HG03064 (cell line): Measurements from ENCODE around the gene RAB21.
A peak's percentile ranks its signal among the peaks of the same experiment; 100 is the strongest.

Source experiments
- ATAC-seq: cut with Tn5 transposase; IDR thresholded peaks from one replicate; pipeline ENCODE4 v1.9.1; 2021; ENCODE audit warnings: low read depth; ENCODE audit not compliant: unreplicated experiment

The RAB21 gene, protein sequence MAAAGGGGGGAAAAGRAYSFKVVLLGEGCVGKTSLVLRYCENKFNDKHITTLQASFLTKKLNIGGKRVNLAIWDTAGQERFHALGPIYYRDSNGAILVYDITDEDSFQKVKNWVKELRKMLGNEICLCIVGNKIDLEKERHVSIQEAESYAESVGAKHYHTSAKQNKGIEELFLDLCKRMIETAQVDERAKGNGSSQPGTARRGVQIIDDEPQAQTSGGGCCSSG

GRCh38 chr12:71754461-71755145, at the start of gene RAB21:
RAB21 (plus strand) TSS chr12:71754863; CDS start chr12:71755130, 267 bp downstream.
- ATAC-seq: peak; percentile 98

DNA sequence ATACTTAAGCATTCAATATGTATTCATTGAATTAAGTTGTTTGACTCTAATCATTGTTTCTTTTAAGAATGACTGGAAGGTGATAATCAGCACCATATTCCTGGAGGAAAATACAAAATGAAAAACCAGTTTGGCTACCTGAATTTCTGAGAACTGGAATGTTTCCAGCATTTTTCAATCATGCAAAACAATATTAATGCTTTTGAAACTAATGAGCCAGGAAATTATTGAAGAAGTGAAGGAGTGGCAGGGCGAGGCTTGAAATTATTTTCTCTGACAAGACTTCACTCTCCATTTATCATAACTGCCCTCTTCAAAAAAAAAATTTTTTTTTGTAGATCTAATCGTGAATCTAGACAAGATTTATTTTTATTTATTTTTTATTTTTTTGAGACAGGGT, 49.7 kb upstream of the RAB21 start:
- ATAC-seq: no peak

DNA sequence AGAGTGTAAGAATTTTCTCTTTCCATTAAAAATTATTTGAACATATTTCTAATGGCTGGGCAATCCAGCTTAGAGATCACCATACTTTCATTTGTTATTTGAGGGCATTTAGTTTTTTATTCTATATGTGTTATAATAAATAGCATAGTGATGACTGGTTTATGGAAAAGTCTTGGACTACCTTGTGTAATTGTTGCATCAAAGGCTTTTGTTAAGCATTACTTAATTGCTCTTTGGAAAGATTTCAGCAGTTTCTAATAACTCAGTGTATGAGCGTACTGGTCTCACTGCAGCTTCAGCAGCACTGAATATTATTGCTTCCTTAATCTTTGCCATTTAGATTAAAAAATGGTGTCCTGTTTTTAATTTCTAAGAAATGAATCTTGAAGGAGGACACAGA, 46.0 kb upstream of the RAB21 start:
- ATAC-seq: no peak

DNA sequence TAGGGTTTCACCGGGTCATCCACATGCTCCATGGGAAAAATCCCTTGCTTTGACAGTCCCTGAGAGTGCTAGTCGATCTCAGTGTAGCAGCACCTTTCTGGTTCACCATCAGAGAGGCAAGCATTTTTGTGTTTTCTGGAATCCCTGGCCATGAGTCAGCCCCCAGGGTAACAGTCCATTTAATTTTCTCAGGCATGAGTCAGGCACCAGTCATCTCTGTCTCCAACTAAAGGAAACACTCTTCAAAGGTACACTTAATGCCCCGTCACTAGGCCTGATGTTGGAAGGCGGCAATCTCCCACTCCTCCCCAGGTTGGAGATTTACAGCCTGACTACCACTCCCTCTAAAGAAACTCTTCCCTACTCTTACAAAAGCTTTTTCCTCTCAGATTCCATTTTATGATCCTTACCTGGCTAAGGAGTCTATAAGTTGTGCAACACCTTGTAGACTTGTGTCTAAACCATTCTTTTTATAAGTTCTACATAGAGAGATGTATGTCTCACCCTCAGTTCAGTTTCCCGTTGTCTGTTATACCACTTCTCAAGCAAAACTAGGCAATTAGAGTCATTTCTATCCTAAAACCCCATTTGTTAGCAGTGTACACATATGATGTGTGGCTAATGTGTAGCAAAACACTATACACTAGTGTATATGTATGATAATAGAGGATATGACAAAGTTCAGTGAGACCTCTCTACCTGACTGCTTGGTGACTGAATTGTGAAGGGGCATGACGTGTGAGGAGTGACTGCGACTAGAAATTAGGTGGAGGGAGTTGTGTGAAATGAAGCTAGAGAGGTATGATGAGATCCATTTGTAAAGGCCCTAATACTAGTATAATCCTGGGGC, 44.2 kb upstream of the RAB21 start:
- no peak for ATAC-seq

DNA sequence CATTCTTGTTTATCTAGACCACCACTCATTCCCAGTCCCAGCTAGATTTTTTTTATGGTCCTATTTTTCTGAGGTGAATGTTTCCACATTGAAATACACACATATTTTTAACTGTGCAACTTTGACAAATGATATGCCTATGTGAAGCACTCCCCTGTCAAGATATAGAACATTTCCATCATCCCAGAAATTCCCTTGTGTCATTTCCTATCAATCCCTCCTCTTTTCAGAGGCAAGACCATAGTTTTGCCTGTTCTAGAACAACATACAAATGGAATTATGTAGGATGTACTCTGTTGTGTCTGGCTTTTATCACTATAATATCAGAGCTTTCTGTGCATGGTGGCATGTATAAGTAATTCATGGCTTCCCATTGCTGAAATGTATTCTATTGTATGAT, 36.1 kb upstream of the RAB21 start:
- no peak for ATAC-seq

GRCh38 chr12:71719647-71720370, 34.9 kb upstream of the RAB21 start:
- ATAC-seq: no peak

GRCh38 chr12:71721783-71722505, 32.7 kb upstream of the RAB21 start:
- ATAC-seq: no peak

- ATAC-seq: no peak
These were observed 29.7 kb upstream of the RAB21 start for GRCh38 chr12:71725011-71725410.

- no peak for ATAC-seq
These were observed 28.1 kb upstream of the RAB21 start for GRCh38 chr12:71726548-71726947.

DNA sequence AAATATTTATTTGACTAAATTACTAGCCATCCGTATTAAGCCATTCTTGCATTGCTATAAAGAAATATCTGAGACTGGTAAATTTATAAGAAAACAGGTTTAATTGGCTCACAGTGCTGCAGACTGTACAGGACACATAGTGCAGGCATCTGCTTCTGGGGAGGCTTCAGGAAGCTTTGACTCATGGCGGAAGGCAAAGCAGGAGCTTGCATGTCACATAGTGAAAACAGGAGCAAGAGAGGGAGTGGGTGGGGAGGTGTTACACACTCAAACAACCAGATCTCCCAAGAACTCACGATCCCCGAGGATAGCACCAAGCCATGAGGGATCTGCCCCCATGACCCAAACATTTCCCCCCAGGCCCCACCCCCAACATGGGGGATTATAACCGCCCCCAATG, 26.7 kb upstream of the RAB21 start:
- ATAC-seq: no peak

DNA sequence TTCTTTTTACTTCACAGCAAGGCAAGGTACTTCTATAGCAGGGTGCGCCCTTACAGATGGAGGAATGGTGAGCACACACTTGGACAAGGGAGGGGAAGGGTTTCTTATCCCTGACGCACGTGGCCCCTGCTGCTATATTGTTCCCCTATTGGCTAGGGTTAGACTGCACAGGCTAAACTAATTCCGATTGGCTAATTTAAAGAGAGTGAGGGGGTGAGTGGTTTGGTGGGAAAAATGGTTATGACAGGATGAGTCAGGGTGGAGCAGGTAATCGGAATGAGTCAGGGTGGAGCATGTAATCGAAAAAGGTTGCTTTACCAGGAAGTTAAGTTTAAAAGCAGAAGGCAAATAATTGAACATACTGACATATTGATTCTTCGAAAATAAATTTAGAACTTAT, 23.7 kb upstream of the RAB21 start:
- no peak for ATAC-seq

DNA sequence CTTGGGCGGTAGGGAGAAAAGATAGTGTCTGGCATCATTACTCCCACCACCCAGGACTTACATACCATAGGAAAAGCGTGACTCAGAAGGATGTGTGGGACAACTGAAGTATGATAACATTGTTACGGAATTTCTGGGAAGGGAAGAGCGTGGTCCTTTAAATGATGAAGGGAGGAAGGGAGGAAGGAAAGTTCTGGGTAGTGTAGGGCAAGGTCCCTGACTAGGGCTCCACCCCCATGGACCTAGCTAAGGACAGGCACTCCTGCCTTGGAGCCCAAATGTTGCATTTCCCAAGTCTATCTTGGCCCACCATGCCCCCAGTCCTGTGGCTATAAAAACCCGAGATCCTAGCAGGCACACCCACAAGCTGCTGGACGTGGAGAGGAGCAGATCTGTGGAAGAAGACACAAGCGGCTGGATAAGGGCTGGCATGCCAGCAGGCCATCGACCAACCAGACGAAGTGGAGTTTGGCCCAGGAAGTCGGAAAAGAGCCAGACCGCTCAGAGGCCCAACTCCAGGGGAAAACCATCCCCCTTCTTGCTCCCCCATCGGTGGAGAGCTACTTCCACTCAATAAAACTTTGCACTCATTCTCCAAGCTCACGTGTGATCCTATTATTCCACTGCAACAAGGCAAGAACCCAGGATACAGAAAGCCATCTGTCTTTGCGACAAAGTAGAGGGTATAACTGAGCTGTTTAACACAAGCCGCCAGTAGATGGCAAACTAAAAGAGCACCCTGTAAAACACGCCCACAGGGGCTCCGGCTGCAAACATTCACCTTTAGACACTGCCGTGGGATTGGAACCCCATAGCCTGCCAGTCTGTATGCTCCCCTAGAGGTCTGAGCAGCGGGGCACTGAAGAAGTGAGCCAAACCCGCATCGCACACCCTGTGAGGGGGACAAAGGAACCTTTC, 23.0 kb upstream of the RAB21 start:
- no peak for ATAC-seq

DNA sequence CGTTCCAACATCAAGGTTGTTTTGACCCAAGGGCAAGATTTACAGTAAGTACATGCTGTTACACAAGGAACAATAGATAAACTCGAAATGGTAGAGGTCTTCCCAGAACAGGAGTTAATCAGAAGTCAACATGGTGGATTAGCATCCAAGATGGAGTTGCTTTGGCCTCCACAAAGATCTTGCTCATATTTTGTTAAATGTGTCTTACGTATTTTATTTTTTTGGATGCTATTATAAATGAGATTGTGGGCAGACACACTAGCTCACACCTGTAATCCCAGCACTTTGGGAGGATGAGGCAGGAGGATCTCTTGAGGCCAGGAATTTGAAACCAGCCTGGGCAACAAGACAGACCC, 22.3 kb upstream of the RAB21 start:
- no peak for ATAC-seq

- no peak for ATAC-seq
These were observed 17.5 kb upstream of the RAB21 start for GRCh38 chr12:71737197-71737596.

DNA sequence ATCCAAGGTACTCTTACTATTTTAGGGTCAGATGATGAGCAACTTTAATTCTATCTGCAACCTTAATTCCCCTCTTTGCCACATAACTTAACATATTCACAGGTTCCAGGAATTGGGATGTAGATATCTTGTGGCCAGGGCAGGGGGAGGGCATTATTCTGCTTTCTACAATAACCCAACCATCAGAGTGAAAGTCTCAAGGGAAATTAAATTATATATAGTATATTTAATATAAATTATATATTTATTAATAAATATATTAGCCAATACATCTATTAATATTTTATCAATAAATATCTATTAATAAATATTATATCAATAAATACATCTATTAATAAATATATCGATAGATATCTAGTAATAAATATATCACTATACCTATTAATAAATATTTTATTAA, 11.7 kb upstream of the RAB21 start:
- ATAC-seq: no peak

DNA sequence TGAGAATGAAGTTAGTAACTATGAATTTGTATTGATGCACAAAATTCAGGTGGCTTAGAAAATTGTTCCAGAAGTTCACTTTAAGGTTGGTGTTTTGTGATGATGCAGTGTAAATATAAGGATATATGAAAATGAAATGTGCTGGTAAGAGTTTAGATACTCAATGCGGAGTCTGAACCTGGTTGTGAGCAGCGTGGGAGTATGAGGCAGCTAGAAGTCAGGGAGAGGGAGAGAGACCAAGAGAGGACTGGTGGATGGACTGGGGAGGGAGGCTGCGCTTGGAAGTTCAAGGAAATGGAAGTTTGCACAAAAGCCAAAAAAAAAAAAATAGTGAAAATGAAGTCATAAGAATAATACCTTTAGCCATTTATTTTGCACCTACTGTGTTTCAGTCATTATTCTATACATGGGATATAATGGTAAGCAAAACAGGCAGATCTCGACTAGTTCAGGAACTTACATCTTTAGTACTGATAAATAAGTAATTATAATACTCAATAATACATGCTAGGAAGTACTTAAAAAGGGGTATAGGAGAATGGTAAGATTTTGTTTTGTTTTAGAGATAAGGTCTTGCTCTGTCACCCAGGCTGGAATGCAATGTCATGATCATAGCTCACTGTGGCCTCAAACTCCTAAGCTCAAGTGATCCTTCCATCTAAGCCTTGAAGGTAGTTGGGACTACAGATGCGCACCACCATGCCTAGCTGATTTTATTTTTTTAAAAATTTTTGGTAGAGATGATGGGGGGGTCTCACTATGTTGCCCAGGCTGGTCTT, 10.0 kb upstream of the RAB21 start:
- no peak for ATAC-seq

DNA sequence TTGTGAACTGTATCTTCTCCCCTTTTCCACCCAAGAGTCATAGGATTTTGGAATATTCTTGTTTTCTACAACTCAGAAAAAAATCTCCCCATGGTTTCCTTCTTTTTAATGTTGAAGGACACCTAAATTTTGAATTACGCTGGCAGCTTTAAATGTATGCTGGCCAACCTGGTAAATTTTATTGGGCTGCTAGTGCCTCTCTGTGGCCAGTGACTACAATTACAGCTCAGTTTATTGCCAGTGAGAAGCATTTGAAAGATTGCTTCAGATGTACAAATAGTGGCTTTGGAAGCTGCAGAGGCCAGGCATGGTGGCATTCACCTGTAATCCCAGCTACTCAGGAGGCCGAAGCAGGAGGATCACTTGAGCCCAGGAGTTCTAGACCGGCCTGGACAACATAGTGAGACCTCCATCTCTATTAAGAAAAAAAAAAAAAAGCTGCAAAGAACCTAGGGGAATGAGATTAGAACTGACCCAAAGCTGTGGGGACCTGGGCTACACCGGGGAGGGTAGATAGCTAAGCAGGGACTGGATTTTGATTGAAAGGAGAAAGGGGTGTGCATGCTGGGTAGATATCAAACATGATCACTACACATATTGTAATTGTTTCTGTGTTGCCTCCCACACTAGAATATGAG, 7.6 kb upstream of the RAB21 start:
- ATAC-seq: peak; percentile 80
